GM18873 (cell line): ENCODE measurements around the gene NEU4.
"Not testable (repeated sequence)": the region's sequence is repeated elsewhere in the genome, so short reads cannot be mapped to it uniquely, and the experiment has no call there.

Source experiments
- ATAC-seq: cut with Tn5 transposase; IDR thresholded peaks from one replicate; pipeline ENCODE4 v1.9.1; 2021; ENCODE audit warnings: mild to moderate bottlenecking, moderate library complexity, moderate number of reproducible peaks; ENCODE audit not compliant: unreplicated experiment, low FRiP score

NEU4 gene

GRCh38 chr2:241811952-241812729 lies 3.1 kb downstream of the NEU4 start:
- no peak for ATAC-seq

GRCh38 chr2:241812730-241813643 lies 4.0 kb downstream of the NEU4 start:
- ATAC-seq, result no peak

GRCh38 chr2:241813644-241814392 lies 4.8 kb downstream of the NEU4 start:
- ATAC-seq, result no peak

GRCh38 chr2:241814393-241814642 lies 5.3 kb downstream of the NEU4 start:
- no peak for ATAC-seq

- ATAC-seq, result no peak
These were observed 5.9 kb downstream of the NEU4 start for GRCh38 chr2:241814643-241815476.

- ATAC-seq, result no peak
These were observed 6.8 kb downstream of the NEU4 start for GRCh38 chr2:241815477-241816430.

GRCh38 chr2:241816431-241817121 lies 7.6 kb downstream of the NEU4 start:
- no peak for ATAC-seq

GRCh38 chr2:241817126-241817820 lies 8.3 kb downstream of the NEU4 start:
- no peak for ATAC-seq

- ATAC-seq, result not testable (repeated sequence)
These were observed 8.8 kb downstream of the NEU4 start for GRCh38 chr2:241817821-241818215.

- no peak for ATAC-seq
These were observed 9.4 kb downstream of the NEU4 start for GRCh38 chr2:241818229-241818942.

GRCh38 chr2:241818943-241819270 lies 9.9 kb downstream of the NEU4 start:
- no peak for ATAC-seq

GRCh38 chr2:241819947-241820624 lies 11.1 kb downstream of the NEU4 start:
- ATAC-seq, result not testable (repeated sequence)

- ATAC-seq, result no peak
These were observed 11.8 kb downstream of the NEU4 start for GRCh38 chr2:241820625-241821384.

GRCh38 chr2:241821460-241822263 lies 12.7 kb downstream of the NEU4 start:
- no peak for ATAC-seq

GRCh38 chr2:241822264-241822623 lies 13.3 kb downstream of the NEU4 start:
- ATAC-seq, result no peak
